ENCODE results near the gene BUB3.
A peak's percentile ranks its signal among the peaks of the same experiment; 100 is the strongest.

The BUB3 gene

GRCh38 chr10:123154092-123154710 is at the start of gene BUB3:
BUB3 (plus strand) TSS chr10:123154402; CDS start chr10:123154918, 516 bp downstream.
- peak; percentile 21 for TF ChIP-seq CTCF (IDR thresholded peaks at IDR 0.05; ENCODE audit: low read depth, low read length)
- H3K4me3 ChIP-seq (replicated peaks in 1 of 2; ENCODE audit: low read depth in 2 of 2, low read length in 2 of 2), result peak within 1 kb of the TSS; percentile 96 to 98
- DNase-seq (ENCODE audit: low read depth in 2 of 2), result peak; percentile 99 to 100

- no peak for DNase-seq (ENCODE audit: low read depth in 2 of 2)
- no peak overlapping the region for H3K4me3 ChIP-seq (replicated peaks in 1 of 2; ENCODE audit: low read depth in 2 of 2, low read length in 2 of 2)
- no peak for TF ChIP-seq CTCF (IDR thresholded peaks at IDR 0.05; ENCODE audit: low read depth, low read length)
These were observed 44.7 kb upstream of the BUB3 start for GRCh38 chr10:123109466-123109865.

- no peak overlapping the region for H3K4me3 ChIP-seq (replicated peaks in 1 of 2; ENCODE audit: low read depth in 2 of 2, low read length in 2 of 2)
- no peak for TF ChIP-seq CTCF (IDR thresholded peaks at IDR 0.05; ENCODE audit: low read depth, low read length)
- DNase-seq (ENCODE audit: low read depth in 2 of 2), result no peak
These were observed 36.4 kb upstream of the BUB3 start for GRCh38 chr10:123117644-123118417.

GRCh38 chr10:123119081-123119480 is 35.1 kb upstream of the BUB3 start:
- no peak overlapping the region for H3K4me3 ChIP-seq (replicated peaks in 1 of 2; ENCODE audit: low read depth in 2 of 2, low read length in 2 of 2)
- DNase-seq (ENCODE audit: low read depth in 2 of 2), result no peak
- TF ChIP-seq CTCF (IDR thresholded peaks at IDR 0.05; ENCODE audit: low read depth, low read length), result no peak

GRCh38 chr10:123126246-123126645 is 28.0 kb upstream of the BUB3 start:
- no peak for DNase-seq (ENCODE audit: low read depth in 2 of 2)
- H3K4me3 ChIP-seq (replicated peaks in 1 of 2; ENCODE audit: low read depth in 2 of 2, low read length in 2 of 2), result no peak overlapping the region
- TF ChIP-seq CTCF (IDR thresholded peaks at IDR 0.05; ENCODE audit: low read depth, low read length), result no peak

GRCh38 chr10:123129618-123130271 is 24.5 kb upstream of the BUB3 start:
- DNase-seq (ENCODE audit: low read depth in 2 of 2), result no peak
- TF ChIP-seq CTCF (IDR thresholded peaks at IDR 0.05; ENCODE audit: low read depth, low read length), result no peak
- H3K4me3 ChIP-seq (replicated peaks in 1 of 2; ENCODE audit: low read depth in 2 of 2, low read length in 2 of 2), result no peak overlapping the region
